GM04503 (cell line): Measurements from ENCODE around the gene NXT1.

Experiments used
- DNase-seq: peaks from one replicate; pipeline ENCODE4 v3.0.0-alpha.2; 2012; ENCODE audit warnings: low read depth

NXT1 gene

DNA sequence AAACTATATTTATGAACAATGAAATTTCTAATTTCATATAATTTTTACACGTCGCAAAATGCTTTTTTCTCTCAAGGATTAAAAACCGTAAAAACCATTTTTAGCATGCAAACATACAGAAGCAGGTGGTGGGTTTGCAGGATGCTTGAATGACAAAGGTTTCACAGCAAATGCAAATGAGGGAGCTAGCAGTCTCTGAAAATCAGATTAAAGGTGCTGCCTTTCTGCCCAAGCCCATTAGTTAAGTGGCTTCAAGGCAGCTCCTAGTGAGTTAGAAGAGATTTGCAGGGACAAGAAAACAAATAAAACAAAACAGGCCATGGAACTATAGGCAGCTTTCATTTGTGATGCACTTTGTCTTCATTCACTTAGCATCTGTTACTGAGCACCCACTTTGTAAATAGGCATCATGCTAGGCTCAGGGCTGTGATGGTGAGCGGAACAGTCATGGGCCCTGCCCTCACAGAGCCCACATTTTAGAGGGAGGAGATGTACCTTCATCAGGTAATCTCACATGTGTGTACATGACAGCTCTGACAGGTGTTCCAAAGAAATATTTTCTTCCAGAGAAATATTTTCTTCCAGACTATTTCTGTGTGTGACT, 41.2 kb downstream of the NXT1 start:
- no peak for DNase-seq

GRCh38 chr20:23393996-23394775, 43.6 kb downstream of the NXT1 start:
- no peak for DNase-seq

DNA sequence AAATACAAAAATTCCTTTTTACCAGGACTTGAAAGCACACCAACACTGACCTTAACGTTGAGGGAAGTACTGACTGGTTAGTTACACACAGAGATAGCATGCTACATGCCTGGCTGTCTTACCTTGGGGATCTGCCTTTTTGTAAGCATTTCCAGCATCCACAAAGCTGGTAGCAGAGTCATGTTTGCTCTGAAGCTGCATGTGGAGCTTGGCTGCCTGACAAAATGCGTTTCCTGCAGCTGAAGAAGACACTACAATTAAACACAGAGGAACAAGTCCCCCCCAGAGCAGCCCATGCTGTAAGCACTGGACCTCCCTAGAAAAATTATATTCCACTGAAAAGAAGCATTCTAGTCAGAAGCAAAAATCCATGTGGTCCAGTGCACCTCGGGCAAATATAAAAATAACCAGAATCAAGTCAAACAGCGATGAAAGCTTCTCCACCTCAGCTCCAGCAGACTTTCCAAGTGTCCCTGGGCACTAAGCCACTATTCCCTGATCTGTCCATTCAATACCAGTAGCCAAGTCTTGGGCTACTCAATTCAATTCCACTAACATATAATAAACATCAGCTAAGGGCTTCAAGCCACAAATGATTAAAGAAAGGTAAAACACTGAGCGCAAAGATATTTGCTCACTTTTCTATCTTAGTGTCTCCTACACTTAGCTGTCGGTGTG, 46.5 kb downstream of the NXT1 start:
- DNase-seq, result no peak

DNA sequence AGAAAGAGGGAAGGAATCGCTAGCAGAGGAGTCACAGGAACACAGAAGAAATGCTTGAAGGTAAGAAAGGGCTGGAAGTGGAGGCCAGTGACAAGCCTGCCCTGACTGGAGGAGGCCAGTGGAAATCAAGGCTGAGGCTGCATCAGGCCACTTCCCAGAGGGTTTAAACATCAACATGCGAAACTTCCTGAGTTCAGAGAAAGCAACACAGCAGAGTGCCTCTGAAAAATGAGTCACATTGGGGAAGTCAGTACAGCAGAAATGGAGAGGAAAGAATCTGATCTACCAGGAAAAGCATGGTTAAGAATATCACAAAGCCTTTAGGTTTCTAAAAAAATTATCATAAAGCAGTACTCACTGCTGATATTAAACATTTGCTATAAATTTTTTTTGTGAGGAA, 47.4 kb downstream of the NXT1 start:
- DNase-seq, result no peak

DNA sequence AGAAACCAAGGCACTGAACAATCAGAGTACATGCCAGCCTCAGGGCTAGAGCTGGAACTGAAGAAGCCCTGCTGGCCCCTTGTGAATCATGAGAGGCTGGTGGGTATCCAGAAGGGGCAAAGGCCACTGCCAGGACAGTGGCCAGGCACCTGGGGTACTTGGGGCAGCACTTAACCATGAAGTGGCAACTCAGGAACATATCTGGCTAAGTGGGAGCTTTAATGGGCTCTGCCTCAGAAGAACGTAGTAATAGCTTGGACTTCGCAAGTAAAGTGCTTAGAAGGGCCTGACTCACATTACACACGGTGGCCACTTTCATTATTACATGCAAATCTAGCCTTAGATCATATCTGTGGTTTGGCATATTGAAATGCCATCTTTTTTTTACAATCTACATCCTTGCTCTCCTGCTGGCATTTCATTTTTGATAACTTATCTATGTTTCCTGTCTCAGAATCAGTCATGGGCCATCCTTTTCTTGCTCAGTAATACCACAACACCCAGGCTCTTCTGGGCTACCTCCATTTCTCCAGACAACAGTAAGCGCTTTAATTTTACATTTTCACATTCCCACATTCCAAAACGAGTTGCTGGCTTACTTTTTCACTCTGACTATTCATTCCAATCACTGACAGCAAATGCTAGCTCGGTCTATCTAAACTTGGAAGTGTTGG, 49.1 kb downstream of the NXT1 start:
- no peak for DNase-seq

DNA sequence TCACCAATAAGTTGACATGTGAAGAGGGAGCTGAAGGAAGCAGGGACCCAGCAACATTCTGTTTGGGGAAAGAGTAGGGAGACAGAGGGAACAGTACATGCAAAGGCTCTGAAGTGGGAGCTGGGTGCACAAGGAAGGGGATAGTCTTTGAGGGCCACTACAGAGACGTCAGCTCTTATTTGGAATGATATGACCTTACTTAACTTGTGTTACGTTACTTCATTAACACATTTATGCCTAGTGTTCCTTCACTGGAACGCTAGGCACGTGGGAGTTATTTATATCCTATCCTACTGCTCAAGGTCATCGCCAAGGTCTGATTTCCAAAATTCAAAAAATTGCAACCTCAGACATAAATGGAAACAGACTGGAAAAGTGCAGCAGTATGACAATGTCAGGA, 50.5 kb downstream of the NXT1 start:
- no peak for DNase-seq

DNA sequence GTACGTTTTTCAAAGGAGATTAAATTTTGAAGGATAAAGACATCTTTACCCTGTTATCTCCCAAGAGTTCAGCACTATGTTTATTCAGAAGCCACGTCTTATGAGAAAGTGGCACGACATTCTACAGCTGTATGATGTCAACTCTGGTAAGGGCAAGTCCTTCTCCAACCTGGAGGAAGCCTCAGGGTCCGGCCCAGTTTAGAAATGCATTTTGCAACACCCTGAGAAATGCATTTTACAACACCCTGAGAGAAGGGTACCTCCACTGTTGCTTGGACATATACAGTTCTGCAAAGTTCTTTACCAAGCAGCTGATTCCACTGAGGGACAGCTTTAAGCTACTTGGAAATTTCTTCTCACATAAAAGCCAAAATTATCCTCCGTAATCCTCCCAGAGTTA, 53.2 kb downstream of the NXT1 start:
- no peak for DNase-seq

- DNase-seq, result no peak
Observed at GRCh38 chr20:23404196-23404595, 53.6 kb downstream of the NXT1 start.
